ENCODE data around the gene BACH2.
"Not testable (repeated sequence)": the region's sequence is repeated elsewhere in the genome, so short reads cannot be mapped to it uniquely, and the experiment has no call there.

BACH2 gene

DNA sequence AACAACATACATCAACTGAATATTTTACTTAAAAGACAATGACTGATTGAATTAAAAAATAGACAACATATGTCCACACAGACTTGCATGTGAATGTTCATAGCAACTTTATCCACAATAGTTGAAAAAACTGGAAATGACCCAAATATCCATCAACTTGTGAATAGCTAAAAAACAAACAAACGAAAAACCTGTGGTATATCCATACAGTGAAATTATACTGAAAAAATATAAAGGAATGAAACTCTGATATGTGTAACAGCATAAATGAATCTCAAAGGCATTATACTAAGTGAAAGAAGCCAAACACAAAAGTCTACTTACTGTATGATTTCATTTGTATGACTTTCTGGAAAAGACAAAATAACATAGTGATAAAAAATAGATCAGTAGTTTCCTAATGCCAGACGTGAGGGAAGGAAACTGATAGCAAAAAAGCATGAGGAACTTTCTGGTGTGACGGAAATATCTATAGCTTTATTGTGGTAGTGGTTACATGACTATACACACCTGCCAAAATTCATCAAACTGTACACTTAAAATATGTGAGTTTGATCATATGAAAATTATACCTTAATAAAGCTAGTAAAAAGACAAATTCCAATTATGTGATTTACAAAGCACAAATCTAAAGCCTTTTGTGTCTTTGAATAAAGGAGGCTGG, 123.2 kb downstream of the BACH2 start:
- TF ChIP-seq, protein P1, sequence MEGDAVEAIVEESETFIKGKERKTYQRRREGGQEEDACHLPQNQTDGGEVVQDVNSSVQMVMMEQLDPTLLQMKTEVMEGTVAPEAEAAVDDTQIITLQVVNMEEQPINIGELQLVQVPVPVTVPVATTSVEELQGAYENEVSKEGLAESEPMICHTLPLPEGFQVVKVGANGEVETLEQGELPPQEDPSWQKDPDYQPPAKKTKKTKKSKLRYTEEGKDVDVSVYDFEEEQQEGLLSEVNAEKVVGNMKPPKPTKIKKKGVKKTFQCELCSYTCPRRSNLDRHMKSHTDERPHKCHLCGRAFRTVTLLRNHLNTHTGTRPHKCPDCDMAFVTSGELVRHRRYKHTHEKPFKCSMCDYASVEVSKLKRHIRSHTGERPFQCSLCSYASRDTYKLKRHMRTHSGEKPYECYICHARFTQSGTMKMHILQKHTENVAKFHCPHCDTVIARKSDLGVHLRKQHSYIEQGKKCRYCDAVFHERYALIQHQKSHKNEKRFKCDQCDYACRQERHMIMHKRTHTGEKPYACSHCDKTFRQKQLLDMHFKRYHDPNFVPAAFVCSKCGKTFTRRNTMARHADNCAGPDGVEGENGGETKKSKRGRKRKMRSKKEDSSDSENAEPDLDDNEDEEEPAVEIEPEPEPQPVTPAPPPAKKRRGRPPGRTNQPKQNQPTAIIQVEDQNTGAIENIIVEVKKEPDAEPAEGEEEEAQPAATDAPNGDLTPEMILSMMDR (IDR thresholded peaks at IDR 0.05; ENCODE audit: low read depth, low read length): no peak
- H3K4me3 ChIP-seq (ENCODE audit: low read depth, low read length): no peak overlapping the region

DNA sequence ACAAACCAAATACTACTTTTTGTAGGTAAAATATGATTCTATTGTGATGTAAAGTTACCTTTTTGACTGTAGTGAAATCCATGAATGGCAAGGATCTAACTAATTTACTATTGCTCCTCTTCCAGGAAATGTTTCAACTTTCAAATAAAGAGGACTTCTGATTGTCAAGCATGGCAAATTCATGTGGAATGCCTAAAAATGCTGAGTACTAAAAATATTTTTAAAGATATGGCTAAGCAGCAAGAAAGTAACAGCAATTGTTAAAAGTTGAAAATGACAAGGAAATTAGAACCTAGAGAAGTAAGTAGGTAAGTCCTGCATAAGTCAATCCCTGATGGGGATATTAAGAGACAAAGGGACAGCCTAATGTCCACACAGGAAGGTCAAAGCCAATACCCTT, 126.0 kb downstream of the BACH2 start:
- no peak overlapping the region for H3K4me3 ChIP-seq (ENCODE audit: low read depth, low read length)

DNA sequence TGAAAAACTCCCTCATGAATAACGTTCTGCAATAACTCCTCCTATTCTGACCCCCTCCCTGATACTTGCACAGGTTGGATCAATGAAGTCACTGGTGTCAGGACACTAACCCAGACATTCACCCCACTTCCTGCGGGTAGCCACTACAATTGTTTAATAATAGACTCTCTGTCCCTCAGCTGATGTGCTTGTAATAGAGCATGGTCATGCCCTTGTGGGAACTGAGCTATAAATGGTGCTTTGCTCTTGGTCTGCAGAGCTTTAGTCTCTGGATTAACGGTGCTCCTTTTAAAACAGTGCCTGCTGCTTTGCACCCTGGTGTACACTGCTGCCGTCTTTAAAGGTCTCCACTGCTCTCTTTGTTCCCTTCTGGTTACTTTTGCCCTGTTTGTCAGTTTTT, 127.3 kb downstream of the BACH2 start:
- no peak overlapping the region for H3K4me3 ChIP-seq (ENCODE audit: low read depth, low read length)
- TF ChIP-seq, protein P1 (IDR thresholded peaks at IDR 0.05; ENCODE audit: low read depth, low read length): no peak

More for the DNA sequence above, 126.0 kb downstream of the BACH2 start:
- TF ChIP-seq, protein P1 (IDR thresholded peaks at IDR 0.05; ENCODE audit: low read depth, low read length): no peak

DNA sequence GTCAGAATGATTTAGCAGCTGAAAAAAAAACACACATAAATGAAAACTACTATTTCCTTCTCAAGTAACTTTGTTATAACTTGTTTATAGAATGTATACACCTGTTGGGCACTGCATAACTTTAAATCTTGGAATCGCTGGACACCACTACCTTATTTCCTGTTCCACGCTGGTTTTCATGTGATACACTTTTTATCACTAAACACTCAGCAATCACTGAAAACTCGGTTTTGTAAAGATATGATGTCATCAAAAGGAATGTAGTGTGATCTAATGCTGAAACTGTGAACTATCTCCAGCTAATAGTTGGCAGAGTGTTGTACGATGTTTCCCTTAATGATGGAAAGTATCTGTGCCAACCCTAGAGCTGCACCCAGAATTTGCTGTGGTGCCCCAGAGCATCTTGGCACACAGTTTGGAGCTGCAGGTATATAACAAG, 127.9 kb downstream of the BACH2 start:
- TF ChIP-seq, protein P1 (IDR thresholded peaks at IDR 0.05; ENCODE audit: low read depth, low read length): no peak
- no peak overlapping the region for H3K4me3 ChIP-seq (ENCODE audit: low read depth, low read length)

DNA sequence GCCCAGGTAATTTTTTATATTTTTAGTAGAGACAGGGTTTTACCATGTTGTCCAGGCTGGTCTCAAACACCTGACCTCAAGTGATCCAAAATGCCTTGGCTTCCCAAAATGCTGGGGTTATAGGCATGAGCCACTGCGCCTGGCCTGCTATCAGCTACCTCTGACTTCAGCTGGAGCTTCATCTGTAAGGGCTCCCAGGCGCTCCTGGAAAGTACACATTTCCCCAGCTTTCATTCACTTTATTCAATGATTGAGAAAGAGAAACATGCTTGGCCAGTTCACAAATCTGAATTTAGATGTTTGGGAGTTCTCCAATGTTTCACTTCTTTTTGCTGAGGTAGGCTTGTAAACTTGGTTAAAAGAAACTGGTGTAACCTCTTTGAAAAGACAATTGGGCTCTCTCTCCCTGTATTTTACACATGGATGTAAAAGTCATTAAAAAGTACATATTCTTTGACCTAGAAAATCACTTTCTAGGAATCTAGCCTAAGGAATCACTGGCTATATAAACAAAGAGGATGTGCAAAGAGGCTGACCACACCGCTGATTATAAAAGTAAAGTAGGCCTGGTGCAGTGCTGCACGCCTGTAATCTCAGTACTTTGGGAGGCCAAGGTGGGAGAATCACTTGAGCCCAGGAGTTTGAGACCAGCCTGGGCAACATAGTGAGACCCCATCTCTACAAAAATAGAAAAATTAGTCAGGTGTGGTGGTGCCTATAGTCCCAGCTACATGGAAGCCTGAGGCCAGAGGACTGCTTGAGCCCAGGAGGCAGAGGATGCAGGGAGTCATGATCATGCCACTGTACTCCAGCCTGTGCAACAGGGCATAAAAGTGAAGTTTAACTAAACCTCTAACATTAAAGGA, 128.9 kb downstream of the BACH2 start:
- H3K4me3 ChIP-seq (ENCODE audit: low read depth, low read length): no peak overlapping the region
- TF ChIP-seq, protein P1 (IDR thresholded peaks at IDR 0.05; ENCODE audit: low read depth, low read length): no peak

DNA sequence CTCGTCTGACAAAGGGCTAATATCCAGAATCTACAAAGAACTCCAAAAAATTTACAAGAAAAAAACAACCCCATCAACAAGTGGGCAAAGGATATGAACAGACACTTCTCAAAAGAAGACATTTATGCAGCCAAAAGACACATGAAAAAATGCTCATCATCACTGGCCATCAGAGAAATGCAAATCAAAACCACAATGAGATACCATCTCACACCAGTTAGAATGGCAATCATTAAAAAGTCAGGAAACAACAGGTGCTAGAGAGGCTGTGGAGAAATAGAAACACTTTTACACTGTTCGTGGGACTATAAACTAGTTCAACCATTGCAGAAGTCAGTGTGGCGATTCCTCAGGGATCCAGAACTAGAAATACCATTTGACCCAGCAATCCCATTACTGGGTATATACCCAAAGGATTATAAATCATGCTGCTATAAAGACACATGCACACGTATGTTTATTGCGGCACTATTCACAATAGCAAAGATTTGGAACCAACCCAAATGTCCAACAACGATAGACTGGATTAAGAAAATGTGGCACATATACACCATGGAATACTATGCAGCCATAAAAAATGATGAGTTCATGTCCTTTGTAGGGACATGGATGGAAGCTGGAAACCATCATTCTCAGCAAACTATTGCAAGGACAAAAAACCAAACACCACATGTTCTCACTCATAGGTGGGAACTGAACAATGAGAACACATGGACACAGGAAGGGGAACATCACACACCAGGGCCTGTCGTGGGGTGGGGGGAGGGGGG, 130.3 kb downstream of the BACH2 start:
- not testable (repeated sequence) for H3K4me3 ChIP-seq (ENCODE audit: low read depth, low read length)

DNA sequence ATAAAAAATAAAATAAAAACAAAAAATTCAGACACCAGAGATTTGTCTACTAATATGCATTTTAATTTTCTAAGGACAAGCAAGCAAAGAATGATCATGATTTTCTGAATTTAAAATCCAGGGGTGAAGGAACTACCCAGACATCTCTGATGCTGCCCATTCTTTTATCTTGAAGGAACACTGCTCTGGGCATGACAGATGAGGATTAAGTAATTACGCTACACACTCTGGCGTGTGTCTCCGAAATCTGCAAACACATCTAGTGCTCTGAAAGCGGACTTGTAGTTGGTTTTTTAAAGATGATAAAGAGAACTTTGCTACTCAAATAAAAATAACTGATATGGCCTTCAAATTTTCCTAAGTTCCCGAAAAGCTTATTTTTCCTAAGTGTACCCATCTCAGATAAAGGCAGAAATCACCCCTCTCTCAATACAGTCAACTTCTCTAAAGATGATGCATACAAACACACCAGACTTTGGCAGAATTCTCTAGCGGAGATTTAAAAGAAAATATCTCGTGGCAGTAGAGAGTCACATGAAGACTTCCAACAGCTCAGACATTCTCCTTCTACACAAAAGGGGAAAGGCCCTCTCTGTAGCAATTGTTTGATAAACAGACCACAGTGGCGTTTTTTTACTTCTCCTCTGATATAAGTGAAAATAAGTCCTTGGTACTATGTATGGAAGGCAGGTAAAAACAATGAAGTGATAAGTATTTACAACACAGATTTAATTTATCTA, 133.8 kb downstream of the BACH2 start:
- TF ChIP-seq, protein P1 (IDR thresholded peaks at IDR 0.05; ENCODE audit: low read depth, low read length): no peak
- H3K4me3 ChIP-seq (ENCODE audit: low read depth, low read length): no peak overlapping the region
